Panc1 (cell line): Measurements from ENCODE around the gene ZNF318.

Source experiments
- CTCF ChIP-seq: fragments of 450-650 bp; IDR thresholded peaks from 2 replicates; pipeline ENCODE4 v1.5.1; 2017; ENCODE audit warnings: mild to moderate bottlenecking
- REST ChIP-seq, 2 experiments: IDR thresholded peaks; 2 replicates each; pipeline ENCODE4 v1.6.1; 2011 to 2012; ENCODE audit warnings: low read depth in 2 of 2, control low read depth in 1 of 2, low read length in 1 of 2, mild to moderate bottlenecking in 1 of 2, moderate library complexity in 1 of 2; ENCODE audit not compliant: insufficient read depth in 1 of 2

GRCh38 chr6:43373252-43373875 lies 3.9 kb upstream of the ZNF318 start:
- TF ChIP-seq CTCF (no peak), REST (IDR thresholded peaks at IDR 0.05; ENCODE audit: insufficient read depth in 1 of 2, low read depth in 2 of 2, low read length in 1 of 2) (no peak)
